Measurements from ENCODE around the gene SEC24D. TPM values are rescaled to one million over a fixed set of nuclear protein-coding genes. Genes with fewer than 3 reads are reported as not detected.

The SEC24D gene
- total RNA-seq, 6 experiments from 2014 or later: 164 to 198 (median 183) TPM

- Mint-ChIP-seq H3K4me1 (ENCODE audit: low read depth) (peaks cover 26% of the 10 kb centered on the region), H3K4me3 (no peak overlapping the region), H3K27me3 (ENCODE audit: insufficient read depth) (peaks cover 2% of the 10 kb centered on the region), H3K9me3 (no peaks in the 10 kb centered on the region), H3K36me3 (ENCODE audit: low read depth) (no peaks in the 10 kb centered on the region), H3K27ac (no peak overlapping the region)
- DNase-seq: peak; percentile 50
- peak; percentile 79 for TF ChIP-seq CTCF (IDR thresholded peaks at IDR 0.05)
These were observed 29.3 kb upstream of the SEC24D start for GRCh38 chr4:118865091-118865708.

- TF ChIP-seq CTCF (IDR thresholded peaks at IDR 0.05): no peak
- Mint-ChIP-seq H3K36me3 (ENCODE audit: low read depth) (no peaks in the 10 kb centered on the region), H3K27ac (no peak overlapping the region), H3K4me3 (no peak overlapping the region), H3K4me1 (ENCODE audit: low read depth) (no peaks in the 10 kb centered on the region), H3K27me3 (ENCODE audit: insufficient read depth) (peaks cover 2% of the 10 kb centered on the region), H3K9me3 (no peaks in the 10 kb centered on the region)
- no peak for DNase-seq
These were observed 22.9 kb upstream of the SEC24D start for GRCh38 chr4:118858779-118859178.

- no peak for TF ChIP-seq CTCF (IDR thresholded peaks at IDR 0.05)
- H3K27me3 Mint-ChIP-seq (ENCODE audit: insufficient read depth): no peaks in the 10 kb centered on the region; the same call in none of the 2 replicates
- no peaks in the 10 kb centered on the region for H3K9me3 Mint-ChIP-seq
- no peak overlapping the region for H3K4me3 Mint-ChIP-seq
- no peak for DNase-seq
- H3K36me3 Mint-ChIP-seq (ENCODE audit: low read depth): no peaks in the 10 kb centered on the region
- H3K27ac Mint-ChIP-seq: no peak overlapping the region
- H3K4me1 Mint-ChIP-seq (ENCODE audit: low read depth): no peaks in the 10 kb centered on the region
These were observed 21.8 kb upstream of the SEC24D start for GRCh38 chr4:118857760-118858159.

GRCh38 chr4:118850488-118851173 is 14.7 kb upstream of the SEC24D start:
- no peaks in the 10 kb centered on the region for H3K27me3 Mint-ChIP-seq (ENCODE audit: insufficient read depth)
- H3K4me1 Mint-ChIP-seq (ENCODE audit: low read depth): peaks cover 15% of the 10 kb centered on the region
- no peaks in the 10 kb centered on the region for H3K9me3 Mint-ChIP-seq
- H3K4me3 Mint-ChIP-seq: peak overlapping the region; percentile 88
- no peaks in the 10 kb centered on the region for H3K36me3 Mint-ChIP-seq (ENCODE audit: low read depth)
- no peak for TF ChIP-seq CTCF (IDR thresholded peaks at IDR 0.05)
- DNase-seq: no peak
- peak overlapping the region; percentile 75 for H3K27ac Mint-ChIP-seq

GRCh38 chr4:118849867-118850487 is 14.1 kb upstream of the SEC24D start:
- no peak for DNase-seq
- no peaks in the 10 kb centered on the region for H3K9me3 Mint-ChIP-seq
- H3K36me3 Mint-ChIP-seq (ENCODE audit: low read depth): no peaks in the 10 kb centered on the region
- H3K4me1 Mint-ChIP-seq (ENCODE audit: low read depth): peaks cover 15% of the 10 kb centered on the region
- H3K4me3 Mint-ChIP-seq: peak overlapping the region; percentile 88
- peak overlapping the region; percentile 75 for H3K27ac Mint-ChIP-seq
- no peak for TF ChIP-seq CTCF (IDR thresholded peaks at IDR 0.05)
- H3K27me3 Mint-ChIP-seq (ENCODE audit: insufficient read depth): no peaks in the 10 kb centered on the region
